Skin epidermis (tissue), 12 donors: ENCODE measurements around the gene TAF11L3.
"Not testable (repeated sequence)": the region's sequence is repeated elsewhere in the genome, so short reads cannot be mapped to it uniquely, and the experiment has no call there.

ENCODE experiments used
- H3K27ac ChIP-seq, 21 experiments: fragments of 200-600 bp; sonication (generic) in 11 of 21; one replicate each; pipeline ENCODE4 v1.5.0; 2020; ENCODE audit warnings: mild to moderate bottlenecking in 3 of 21, inconsistent platforms in 2 of 21, moderate library complexity in 2 of 21
- H3K4me3 ChIP-seq, 7 experiments: fragments of 200-600 bp; sonication (generic) in 2 of 7; one replicate each; pipeline ENCODE4 v1.5.0; 2020; ENCODE audit warnings: inconsistent platforms in 2 of 7, mild to moderate bottlenecking in 2 of 7, moderate library complexity in 1 of 7

TAF11L3 gene

GRCh38 chr5:17518067-17518466 lies at the start of gene TAF11L3:
Gene TAF11L3 (plus strand): TSS chr5:17518367.
- H3K4me3 ChIP-seq, H3K27ac ChIP-seq: not testable (repeated sequence)

- Histone ChIP-seq H3K27ac (no peak overlapping the region), H3K4me3 (no peak overlapping the region)
Measured at GRCh38 chr5:17470064-17470463, 48.1 kb upstream of the TAF11L3 start.

GRCh38 chr5:17475064-17475463 lies 43.1 kb upstream of the TAF11L3 start:
- H3K27ac ChIP-seq, H3K4me3 ChIP-seq: not testable (repeated sequence)

- Histone ChIP-seq H3K27ac (no peak overlapping the region), H3K4me3 (no peak overlapping the region)
Measured at GRCh38 chr5:17477043-17477442, 41.1 kb upstream of the TAF11L3 start.

- no peak overlapping the region for H3K4me3 ChIP-seq
- no peak overlapping the region for H3K27ac ChIP-seq
Measured at GRCh38 chr5:17477573-17478265, 40.4 kb upstream of the TAF11L3 start.

GRCh38 chr5:17481378-17481777 lies 36.8 kb upstream of the TAF11L3 start:
- no peak overlapping the region for H3K27ac ChIP-seq
- H3K4me3 ChIP-seq: no peak overlapping the region

- Histone ChIP-seq H3K27ac (no peak overlapping the region), H3K4me3 (no peak overlapping the region)
Measured at GRCh38 chr5:17482790-17483189, 35.4 kb upstream of the TAF11L3 start.

- not testable (repeated sequence) for H3K27ac ChIP-seq, H3K4me3 ChIP-seq
Measured at GRCh38 chr5:17486464-17487173, 31.5 kb upstream of the TAF11L3 start.

- Histone ChIP-seq H3K4me3 (no peak overlapping the region), H3K27ac (no peak overlapping the region)
Measured at GRCh38 chr5:17487174-17487512, 31.0 kb upstream of the TAF11L3 start.

GRCh38 chr5:17491257-17491656 lies 26.9 kb upstream of the TAF11L3 start:
- not testable (repeated sequence) for H3K4me3 ChIP-seq, H3K27ac ChIP-seq

GRCh38 chr5:17492770-17493169 lies 25.4 kb upstream of the TAF11L3 start:
- H3K4me3 ChIP-seq: no peak overlapping the region

GRCh38 chr5:17497446-17497845 lies 20.7 kb upstream of the TAF11L3 start:
- Histone ChIP-seq H3K4me3 (no peak overlapping the region), H3K27ac (no peak overlapping the region)

More at GRCh38 chr5:17492770-17493169, 25.4 kb upstream of the TAF11L3 start:
- no peak overlapping the region for H3K27ac ChIP-seq

GRCh38 chr5:17497931-17498330 lies 20.2 kb upstream of the TAF11L3 start, which contains the start of gene TAF11L2:
Gene TAF11L2 (plus strand): TSS chr5:17498231.
- H3K27ac ChIP-seq, H3K4me3 ChIP-seq: not testable (repeated sequence)

GRCh38 chr5:17511775-17512325 lies 6.3 kb upstream of the TAF11L3 start:
- no peak overlapping the region for H3K27ac ChIP-seq
- H3K4me3 ChIP-seq: no peak overlapping the region

- not testable (repeated sequence) for H3K4me3 ChIP-seq, H3K27ac ChIP-seq
Measured at GRCh38 chr5:17517526-17517925, 641 bp upstream of the TAF11L3 start.

GRCh38 chr5:17519508-17519907 lies 1.3 kb downstream of the TAF11L3 start:
- H3K4me3 ChIP-seq: not testable (repeated sequence)

GRCh38 chr5:17521501-17521900 lies 3.3 kb downstream of the TAF11L3 start, which contains the start of gene TAF11L4:
Gene TAF11L4 (plus strand): TSS chr5:17521801.
- not testable (repeated sequence) for H3K4me3 ChIP-seq, H3K27ac ChIP-seq

More at GRCh38 chr5:17519508-17519907, 1.3 kb downstream of the TAF11L3 start:
- H3K27ac ChIP-seq: not testable (repeated sequence)

- not testable (repeated sequence) for H3K27ac ChIP-seq
Measured at GRCh38 chr5:17524935-17525334, 6.8 kb downstream of the TAF11L3 start, which contains the start of gene TAF11L5. Gene TAF11L5 (plus strand): TSS chr5:17525235.

GRCh38 chr5:17526504-17526903 lies 8.3 kb downstream of the TAF11L3 start:
- not testable (repeated sequence) for H3K4me3 ChIP-seq, H3K27ac ChIP-seq

More at GRCh38 chr5:17524935-17525334, 6.8 kb downstream of the TAF11L3 start, which contains the start of gene TAF11L5:
- H3K4me3 ChIP-seq: not testable (repeated sequence)

- H3K27ac ChIP-seq, H3K4me3 ChIP-seq: not testable (repeated sequence)
Measured at GRCh38 chr5:17528369-17528768, 10.2 kb downstream of the TAF11L3 start, which contains the start of gene TAF11L6. Gene TAF11L6 (plus strand): TSS chr5:17528669.
